NOMO-1 treated with dmso at 0.1 percent for 144 hours (cell line): Measurements from ENCODE around the gene CPEB1.
"Not testable (repeated sequence)": the region's sequence is repeated elsewhere in the genome, so short reads cannot be mapped to it uniquely, and the experiment has no call there.

Experiments
- DNase-seq: peaks from one replicate; lab custom pipeline; 2025; ENCODE audit not compliant: unreplicated experiment; lab: John Stamatoyannopoulos, UW

CPEB1 gene

DNA sequence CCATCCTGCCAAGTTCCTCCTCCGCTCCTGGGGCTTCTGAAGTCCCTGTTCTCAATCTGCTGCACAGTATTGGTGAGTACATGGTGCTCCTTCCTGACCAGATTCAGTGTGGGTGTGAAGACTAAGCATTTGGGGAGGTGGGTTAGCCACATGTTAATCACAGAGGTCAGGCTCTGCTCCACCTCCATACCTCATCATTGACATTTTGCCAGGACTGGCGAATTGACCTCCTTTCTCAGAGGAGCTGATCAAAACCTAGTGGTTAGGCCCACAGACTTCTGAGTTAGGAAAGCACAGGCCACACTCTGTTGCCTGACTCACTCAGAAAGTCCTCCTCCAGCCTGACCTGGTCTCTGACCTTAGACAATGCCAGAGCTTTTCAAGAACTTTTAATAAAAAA is 98.5 kb downstream of the CPEB1 start:
- no peak for DNase-seq

- DNase-seq, result no peak
Measured at GRCh38 chr15:82545478-82545877, 101.7 kb downstream of the CPEB1 start.

GRCh38 chr15:82545002-82545401 is 102.2 kb downstream of the CPEB1 start:
- no peak for DNase-seq

DNA sequence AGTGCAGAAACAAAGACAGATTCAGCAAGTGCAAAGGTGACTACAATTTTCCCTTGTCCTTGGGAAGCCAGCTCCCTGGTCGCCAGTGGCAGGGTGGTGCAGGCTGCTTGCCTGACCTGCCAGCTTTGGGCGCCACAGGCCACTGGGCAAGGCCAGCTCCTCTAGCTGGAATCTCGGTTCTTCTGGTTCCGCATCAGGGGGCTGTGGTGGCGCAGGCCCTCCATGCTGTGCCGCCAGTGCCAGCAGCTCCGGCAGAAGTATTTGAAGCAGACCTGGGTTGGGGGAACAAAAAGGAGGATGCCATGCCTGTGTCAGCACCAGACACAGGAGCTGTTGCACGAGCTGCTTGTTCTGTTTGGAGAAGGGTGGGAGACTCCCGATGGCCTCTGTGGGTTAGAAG is 102.7 kb downstream of the CPEB1 start:
- no peak for DNase-seq

GRCh38 chr15:82543160-82543559 is 104.0 kb downstream of the CPEB1 start:
- no peak for DNase-seq

DNA sequence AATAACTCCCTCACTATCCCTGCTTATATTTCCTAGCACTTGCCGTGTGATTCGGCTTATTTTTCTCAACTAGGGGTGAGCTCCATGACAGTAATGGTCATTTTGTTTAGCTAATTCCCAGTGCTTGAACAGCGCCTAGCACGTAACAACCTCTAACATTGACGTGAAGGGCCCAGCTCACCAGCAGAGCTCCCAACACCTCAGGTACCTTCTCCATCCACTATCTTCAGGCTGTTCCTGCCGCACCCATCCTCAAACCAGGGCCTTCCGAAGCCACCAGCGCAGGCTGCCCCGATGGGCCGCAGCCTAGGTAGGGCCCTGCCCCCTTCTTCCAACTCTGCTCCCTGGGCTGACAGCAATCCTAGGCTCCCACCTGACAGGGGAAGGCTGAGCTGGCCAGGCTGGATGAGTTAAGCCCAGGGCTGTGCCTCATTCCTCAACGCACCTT is 106.2 kb downstream of the CPEB1 start:
- no peak for DNase-seq

GRCh38 chr15:82540055-82540983 is 106.8 kb downstream of the CPEB1 start, which contains the start of gene RPS17:
Gene RPS17, minus strand, starts transcription at chr15:82540457. Its CDS starts 29 bp downstream, at chr15:82540428.
- DNase-seq, result no peak

DNA sequence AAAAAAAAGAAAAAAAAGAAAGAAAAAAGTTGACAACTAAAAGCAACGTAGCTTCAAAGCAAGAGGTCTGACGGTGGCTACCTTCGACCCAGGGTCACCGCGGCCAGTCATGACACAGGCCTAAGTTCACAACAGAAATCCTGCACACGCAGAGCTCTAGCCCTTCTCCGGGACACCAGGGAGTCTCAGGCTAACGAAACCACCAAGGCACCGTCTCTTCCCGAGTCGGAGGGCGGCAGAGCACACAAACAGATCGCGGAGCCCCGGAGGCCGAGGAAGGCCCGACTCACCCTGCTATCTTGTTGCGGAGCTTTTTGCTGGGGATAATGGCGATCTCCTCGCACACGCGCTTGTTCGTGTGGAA is 107.5 kb downstream of the CPEB1 start:
- no peak for DNase-seq

DNA sequence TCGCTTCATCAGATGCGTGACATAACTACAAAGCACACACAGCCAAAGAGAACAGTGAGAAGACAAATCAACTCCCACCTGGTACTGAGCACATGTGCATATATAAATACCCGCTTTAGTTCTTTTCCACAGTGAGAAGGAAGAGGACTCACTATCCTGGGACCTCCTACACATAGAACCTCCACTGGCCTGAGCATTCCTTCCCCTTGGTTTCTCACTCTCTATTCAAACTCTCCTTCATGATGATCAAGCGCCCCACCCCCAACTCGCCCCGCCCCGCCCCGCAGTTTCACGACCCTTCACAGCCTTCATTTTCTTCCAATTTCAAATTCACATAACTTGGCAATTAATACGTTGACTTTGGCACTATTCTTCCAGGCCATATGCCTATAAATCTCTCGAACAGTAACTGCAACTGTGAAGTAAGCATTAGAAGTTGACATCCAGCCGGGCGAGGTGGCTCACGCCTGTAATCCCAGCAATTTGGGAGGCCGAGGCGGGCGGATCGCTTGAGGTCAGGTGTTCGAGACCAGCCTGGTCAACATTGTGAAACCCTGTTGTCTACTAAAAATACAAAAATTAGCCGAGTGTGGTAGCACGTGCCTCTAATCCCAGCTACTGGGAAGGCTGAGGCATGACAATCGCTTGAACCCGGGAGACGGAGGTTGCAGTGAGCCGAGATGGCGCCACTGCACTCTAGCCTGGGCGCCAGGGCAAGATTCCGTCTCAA is 108.0 kb downstream of the CPEB1 start:
- no peak for DNase-seq

DNA sequence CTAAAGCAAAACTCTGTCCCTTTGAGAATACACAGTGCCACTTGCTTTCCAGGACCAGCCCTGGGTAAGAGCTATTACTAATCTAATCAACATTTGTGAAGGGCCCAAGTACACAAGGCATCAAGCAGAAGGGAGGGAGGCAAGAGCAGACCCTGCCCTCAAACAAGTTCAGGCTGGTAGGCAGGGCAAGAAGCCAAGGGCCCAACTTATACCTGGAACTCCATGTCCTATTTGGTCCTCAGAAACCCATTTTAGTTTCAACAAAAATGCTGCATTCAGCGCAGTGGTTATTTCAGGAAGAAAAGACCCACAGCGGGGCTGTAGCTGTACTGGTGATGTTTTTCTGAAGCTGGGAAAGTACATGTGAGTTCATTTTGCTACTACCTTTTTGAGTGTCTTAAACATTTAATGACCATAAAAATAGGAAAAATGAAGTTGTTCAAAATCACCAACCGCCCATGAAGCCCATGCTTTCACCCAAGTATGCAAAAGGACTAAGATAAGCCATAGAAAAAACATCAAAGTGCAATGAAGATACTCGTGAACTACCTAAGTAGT is 109.7 kb downstream of the CPEB1 start:
- DNase-seq, result no peak

GRCh38 chr15:82536409-82537350 is 110.5 kb downstream of the CPEB1 start:
- no peak for DNase-seq

GRCh38 chr15:82535566-82536408 is 111.4 kb downstream of the CPEB1 start:
- no peak for DNase-seq

DNA sequence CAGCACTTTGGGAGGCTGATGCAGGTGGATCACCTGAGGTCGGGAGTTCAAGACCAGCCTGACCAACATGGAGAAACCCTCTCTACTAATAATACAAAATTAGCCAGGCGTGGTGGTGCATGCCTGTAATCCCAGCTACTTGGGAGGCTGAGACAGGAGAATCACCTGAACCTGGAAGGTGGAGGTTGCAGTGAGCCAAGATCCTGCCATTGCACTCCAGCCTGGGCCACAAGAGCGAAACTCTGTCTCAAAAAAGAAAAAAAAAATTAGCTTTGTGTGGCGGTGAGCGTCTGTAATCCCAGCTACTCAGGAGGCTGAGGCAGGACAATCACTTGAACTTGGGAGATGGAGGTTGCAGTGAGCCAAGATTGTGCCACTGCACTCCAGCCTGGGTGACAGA is 112.0 kb downstream of the CPEB1 start:
- not testable (repeated sequence) for DNase-seq

DNA sequence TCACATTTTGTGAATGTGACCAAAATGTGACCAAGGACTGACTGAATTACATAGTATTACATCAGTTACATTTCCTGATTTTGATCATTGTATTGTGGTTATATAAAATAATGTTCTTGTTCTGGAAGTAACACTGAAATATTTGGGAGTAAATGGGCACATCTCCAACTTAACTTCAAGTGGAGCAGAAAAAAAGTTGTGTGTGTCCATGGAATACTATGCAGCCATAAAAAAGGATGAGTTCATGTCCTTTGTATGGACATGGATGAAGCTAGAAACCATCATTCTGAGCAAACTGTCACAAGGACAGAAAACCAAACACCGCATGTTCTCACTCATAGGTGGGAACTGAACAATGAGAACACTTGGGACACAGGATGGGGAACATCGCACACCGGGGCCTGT is 112.7 kb downstream of the CPEB1 start:
- DNase-seq, result not testable (repeated sequence)

DNA sequence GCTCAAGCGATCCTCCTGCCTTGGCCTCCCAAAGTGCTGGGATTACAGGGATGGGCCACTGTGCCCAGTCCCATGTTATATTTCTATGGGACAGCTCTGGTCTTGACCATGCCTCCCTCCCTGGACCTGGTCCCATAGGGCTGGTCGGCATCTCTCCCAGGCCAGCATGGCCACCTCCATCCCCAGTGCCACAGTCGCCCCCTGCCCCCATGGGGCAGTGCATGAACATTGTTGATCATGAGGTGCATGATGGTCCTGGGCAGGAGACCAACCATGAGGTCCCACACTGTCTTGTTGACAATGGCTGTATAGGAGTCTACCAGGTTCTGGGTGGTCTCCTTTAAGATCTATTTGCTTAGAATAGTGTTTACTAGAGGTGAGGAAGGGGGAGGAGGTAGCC is 113.4 kb downstream of the CPEB1 start:
- DNase-seq, result no peak

DNA sequence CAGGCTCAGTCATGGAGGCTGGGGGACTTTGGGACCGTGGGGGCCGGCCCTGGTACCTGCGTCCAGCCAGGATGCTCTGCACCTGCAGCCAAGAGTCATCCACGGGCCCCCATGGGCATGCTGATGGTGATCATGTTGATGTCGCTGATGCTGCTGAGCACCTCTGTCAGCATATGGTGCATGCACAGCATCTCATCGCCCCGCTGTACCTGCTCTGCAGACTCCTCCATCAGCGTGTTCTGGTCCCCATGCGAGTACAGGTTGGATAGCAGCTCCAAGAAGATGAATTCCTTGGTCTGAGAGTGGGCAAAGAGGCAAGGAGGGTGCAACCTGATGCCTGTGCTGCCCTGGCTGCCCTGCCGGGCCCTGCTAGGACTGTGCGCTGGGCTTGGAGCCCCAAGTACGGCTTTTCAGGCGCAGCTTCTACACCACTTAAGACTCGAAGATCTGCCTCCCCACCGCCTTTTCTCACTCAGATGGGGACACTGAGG is 114.1 kb downstream of the CPEB1 start:
- no peak for DNase-seq

GRCh38 chr15:82532383-82532990 is 114.7 kb downstream of the CPEB1 start:
- DNase-seq, result no peak

GRCh38 chr15:82531496-82532382 is 115.4 kb downstream of the CPEB1 start:
- DNase-seq, result no peak
